Measurements from ENCODE around the gene ANKS1B.
"Not testable (repeated sequence)": the region's sequence is repeated elsewhere in the genome, so short reads cannot be mapped to it uniquely, and the experiment has no call there.

ANKS1B gene

DNA sequence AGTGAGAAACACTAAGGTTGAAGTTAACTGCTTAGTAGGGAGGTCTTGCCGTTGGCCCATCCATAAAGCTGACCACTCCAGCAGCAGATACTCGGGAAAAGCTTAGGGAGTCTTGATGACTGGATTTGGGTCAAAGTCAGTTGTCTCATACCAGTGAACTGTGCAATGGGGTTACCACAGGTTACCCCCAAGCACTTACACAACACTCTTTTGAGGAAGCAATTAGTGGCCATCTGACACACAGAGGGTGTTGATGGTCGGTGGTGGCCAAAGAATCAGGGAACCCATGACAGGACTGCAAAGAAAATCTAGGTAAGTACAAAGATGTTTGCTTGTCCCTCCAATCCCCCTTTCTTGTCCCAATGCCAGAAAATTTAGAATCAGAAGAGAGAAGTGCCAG is 929.4 kb downstream of the ANKS1B start:
- no peak for DNase-seq (ENCODE audit: low spot score)

DNA sequence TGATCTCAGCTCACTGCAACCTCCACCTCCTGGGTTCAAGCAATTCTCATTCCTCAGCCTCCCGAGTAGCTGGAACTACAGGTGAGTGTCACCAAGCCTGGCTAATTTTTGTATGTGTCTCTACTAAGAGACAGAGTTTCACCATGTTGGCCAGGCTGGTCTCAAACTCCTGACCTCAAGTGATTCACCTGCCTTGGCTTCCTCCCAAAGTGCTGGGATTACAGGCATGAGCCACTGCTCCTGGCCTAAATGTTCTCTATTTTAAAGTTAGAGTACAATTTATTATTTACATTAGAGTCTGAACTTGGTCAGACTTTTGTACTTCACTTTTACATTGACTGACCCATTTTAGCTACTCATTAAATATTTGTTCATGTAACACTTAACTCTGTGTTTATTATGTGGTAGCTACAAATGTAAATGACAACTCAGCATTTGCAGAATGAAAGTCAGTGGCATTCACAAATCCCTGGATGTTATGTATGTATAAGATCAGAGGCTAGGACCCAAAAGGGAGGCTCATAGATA is 930.1 kb downstream of the ANKS1B start:
- no peak for DNase-seq (ENCODE audit: low spot score)

- no peak for DNase-seq (ENCODE audit: low spot score)
Measured at GRCh38 chr12:99053616-99054362, 930.9 kb downstream of the ANKS1B start.

- no peak for DNase-seq (ENCODE audit: low spot score)
Measured at GRCh38 chr12:99049774-99050173, 935.0 kb downstream of the ANKS1B start.

DNA sequence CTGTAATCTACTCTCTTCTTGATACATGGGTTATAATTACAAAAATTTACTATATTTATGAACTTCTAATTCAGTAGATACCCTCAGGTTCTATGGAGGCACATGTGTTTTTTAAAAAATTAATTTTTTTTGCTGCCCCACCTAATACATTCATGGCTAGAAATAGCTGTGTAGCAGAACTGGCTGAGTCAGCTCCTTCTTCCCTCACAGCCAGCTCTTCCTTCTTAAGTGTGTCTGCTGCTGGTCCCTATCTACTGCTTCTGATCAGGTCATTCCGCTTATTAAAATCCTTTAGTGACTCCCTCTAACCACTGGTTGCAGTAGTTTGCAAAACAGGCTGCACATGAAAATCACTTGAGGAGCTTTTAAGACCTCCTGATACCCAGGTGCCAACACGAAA is 939.6 kb downstream of the ANKS1B start:
- no peak for DNase-seq (ENCODE audit: low spot score)

DNA sequence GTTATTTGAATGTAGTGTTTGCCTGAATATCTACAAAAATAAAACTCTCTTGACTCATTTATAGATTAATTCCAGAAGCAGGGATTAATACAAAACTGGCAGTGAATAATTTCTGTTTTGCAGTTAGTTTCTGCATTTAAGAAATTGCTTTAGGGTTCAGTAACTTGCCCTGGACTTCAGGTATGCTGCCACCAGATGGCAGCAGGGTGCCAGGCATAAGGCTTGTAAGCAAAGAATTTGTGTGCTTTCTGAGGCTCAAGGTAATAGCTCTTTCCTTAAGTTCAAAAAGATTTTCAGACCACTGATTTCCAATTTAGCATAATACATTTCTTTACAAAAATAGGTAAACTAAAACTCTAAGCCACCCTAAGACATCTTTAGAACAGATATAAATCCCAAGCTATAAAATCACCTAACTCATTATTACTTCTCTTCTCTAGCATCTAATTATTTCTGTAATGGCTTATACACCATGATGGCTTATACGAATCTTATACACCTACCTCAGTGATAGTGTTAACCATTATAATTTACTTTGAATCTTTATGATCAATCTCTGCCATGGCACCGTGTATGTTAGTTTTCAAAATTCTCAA is 941.3 kb downstream of the ANKS1B start:
- DNase-seq (ENCODE audit: low spot score) = peak; percentile 72

GRCh38 chr12:99042226-99042625 is 942.5 kb downstream of the ANKS1B start:
- no peak for DNase-seq (ENCODE audit: low spot score)

DNA sequence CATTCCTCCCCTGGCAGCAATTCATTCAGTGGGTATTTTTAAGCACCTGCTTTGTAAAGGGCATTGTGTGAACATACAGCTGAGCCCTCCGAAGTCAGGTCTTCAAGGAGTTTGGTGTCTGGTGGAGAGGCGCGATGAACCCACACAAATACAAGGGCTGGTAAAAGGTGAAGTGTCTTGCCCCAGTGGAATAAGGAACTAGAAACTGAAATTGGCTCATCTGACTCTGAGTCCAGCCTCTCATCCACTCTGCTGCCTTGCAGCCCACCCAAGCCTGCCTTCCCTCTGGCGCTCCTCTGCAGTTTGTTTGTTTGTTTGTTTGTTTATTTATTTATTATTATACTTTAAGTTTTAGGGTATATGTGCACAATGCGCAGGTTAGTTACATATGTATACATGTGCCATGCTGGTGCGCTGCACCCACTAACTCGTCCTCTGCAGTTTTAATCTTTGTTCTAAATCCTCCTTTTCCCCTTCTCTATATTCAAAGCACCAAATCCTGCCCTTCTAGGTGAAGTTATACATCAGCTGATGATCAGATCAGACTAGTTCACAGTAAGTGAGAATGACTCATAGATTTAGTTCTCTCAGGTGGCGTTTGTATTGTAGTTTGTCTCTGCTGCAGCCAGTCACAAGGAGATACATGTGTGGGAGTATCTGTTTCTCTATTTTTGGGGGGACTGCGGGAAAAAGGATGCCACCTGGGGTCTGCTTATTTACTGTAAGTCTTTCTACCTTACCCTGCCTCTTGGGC is 945.2 kb downstream of the ANKS1B start:
- no peak for DNase-seq (ENCODE audit: low spot score)

GRCh38 chr12:99036566-99036965 is 948.2 kb downstream of the ANKS1B start:
- DNase-seq (ENCODE audit: low spot score) = no peak

- DNase-seq (ENCODE audit: low spot score) = no peak
Measured at GRCh38 chr12:99035803-99036202, 948.9 kb downstream of the ANKS1B start.

DNA sequence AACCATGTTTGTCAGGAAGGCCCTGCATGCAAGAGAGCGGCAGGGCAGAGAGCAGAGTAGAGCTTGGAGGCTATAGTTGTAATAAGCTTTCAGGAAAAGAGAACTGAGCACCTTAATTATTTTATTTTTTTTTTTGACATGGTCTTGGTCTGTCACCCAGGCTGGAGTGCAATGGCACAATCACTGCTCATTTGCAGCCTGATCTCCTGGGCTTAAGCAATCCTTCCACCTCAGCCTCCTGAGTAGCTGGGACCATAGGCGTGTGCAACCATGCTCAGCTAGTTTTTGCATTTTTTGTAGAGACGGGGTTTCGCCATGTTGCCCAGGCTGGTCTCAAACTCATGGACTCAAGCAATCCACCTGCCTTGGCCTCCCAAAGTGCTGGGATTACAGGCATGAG is 950.5 kb downstream of the ANKS1B start:
- DNase-seq (ENCODE audit: low spot score) = not testable (repeated sequence)

GRCh38 chr12:99029511-99030271 is 955.0 kb downstream of the ANKS1B start:
- no peak for DNase-seq (ENCODE audit: low spot score)

- DNase-seq (ENCODE audit: low spot score) = no peak
Measured at GRCh38 chr12:99027461-99027860, 957.3 kb downstream of the ANKS1B start.

DNA sequence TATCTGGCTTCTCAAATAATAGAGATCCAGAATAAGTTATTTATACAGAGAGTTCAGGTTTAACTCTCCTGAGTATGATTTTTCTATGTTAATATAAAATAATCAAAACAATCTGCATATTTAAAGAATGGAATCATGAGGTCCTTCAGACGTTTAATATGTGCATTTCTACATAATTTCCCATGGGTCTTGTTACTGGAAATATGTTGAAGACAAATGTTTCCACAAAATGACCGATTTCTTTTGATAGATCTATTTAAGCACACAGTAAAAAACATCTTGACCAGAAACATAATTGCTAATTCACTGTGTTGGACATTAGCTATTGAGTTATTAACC is 957.7 kb downstream of the ANKS1B start:
- DNase-seq (ENCODE audit: low spot score) = no peak

- no peak for DNase-seq (ENCODE audit: low spot score)
Measured at GRCh38 chr12:99026332-99027054, 958.2 kb downstream of the ANKS1B start.

GRCh38 chr12:99024870-99025269 is 959.9 kb downstream of the ANKS1B start:
- DNase-seq (ENCODE audit: low spot score) = no peak

- DNase-seq (ENCODE audit: low spot score) = no peak
Measured at GRCh38 chr12:99024191-99024590, 960.5 kb downstream of the ANKS1B start.

DNA sequence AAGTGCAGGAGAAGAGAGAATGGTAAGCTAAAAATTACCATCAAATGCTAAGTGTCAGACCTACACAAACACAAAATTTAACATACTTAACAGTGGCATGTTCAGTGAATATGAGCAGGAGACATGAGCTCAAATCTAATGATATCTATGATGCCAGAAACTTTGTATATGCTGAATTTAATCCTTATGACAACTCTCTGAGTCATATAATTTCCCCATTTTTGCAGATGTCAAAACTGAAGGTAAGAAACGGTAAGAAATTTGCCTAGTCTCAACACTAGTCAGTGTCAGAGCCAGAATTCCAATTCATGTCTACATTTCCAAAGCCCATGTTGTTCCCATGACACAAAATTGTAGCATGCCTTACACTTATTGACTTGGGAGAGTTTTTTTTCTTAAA is 963.9 kb downstream of the ANKS1B start:
- no peak for DNase-seq (ENCODE audit: low spot score)

DNA sequence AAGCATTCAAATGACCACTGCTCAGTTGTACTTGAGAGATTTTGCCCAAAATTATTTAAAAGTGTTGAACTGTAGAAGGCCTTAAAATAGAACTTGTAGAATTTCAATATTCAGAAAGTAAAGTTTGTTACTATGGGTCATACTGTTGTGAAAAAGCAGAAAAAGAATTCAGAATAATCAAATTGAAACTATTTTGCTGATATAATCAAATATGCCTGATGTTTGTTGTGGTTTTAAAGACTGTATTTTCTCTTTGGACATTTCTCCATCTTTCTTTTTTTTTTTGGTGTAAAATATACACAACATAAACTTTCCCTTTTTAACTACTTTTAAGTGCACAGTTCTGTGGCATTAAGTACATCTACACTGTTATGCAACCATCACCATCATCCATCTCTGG is 964.9 kb downstream of the ANKS1B start:
- DNase-seq (ENCODE audit: low spot score) = no peak

- no peak for DNase-seq (ENCODE audit: low spot score)
Measured at GRCh38 chr12:99017971-99018370, 966.8 kb downstream of the ANKS1B start.

- no peak for DNase-seq (ENCODE audit: low spot score)
Measured at GRCh38 chr12:99009654-99010296, 975.0 kb downstream of the ANKS1B start.
